Measurements from ENCODE around the gene HTR2A.

GRCh38 chr13:46850214-46850613, 46.6 kb downstream of the HTR2A start:
- no peak for TF ChIP-seq POLR2AphosphoS5 (IDR thresholded peaks at IDR 0.05; ENCODE audit: low read depth, low read length)
- no peak for TF ChIP-seq EZH2 (IDR thresholded peaks at IDR 0.05)
- TF ChIP-seq CTCF (IDR thresholded peaks at IDR 0.05 in 2 of 3, conservative IDR thresholded peaks at IDR 0.05 in 1 of 3; ENCODE audit: borderline replicate concordance in 1 of 3, insufficient read depth in 1 of 3, low read depth in 2 of 3, low read length in 2 of 3), result no peak
- no peak for TF ChIP-seq POLR2A (IDR thresholded peaks at IDR 0.05; ENCODE audit: borderline replicate concordance, extremely low read depth, insufficient read depth, insufficient read length)
- TF ChIP-seq ZBTB33 (IDR thresholded peaks at IDR 0.05; ENCODE audit: extremely low read depth, insufficient replicate concordance, low read length), result no peak
- no peak for TF ChIP-seq SP1 (IDR thresholded peaks at IDR 0.05; ENCODE audit: low read depth)
- TF ChIP-seq CEBPB (IDR thresholded peaks at IDR 0.05; ENCODE audit: low read depth), result no peak
- no peak for TF ChIP-seq MAX (IDR thresholded peaks at IDR 0.05)
- no peak for TF ChIP-seq EZH2phosphoT487 (IDR thresholded peaks at IDR 0.05; ENCODE audit: borderline replicate concordance)
